ENCODE data around the gene CFAP45.
A peak's percentile ranks its signal among the peaks of the same experiment; 100 is the strongest.

The CFAP45 gene

GRCh38 chr1:159828581-159829272 lies 71.2 kb downstream of the CFAP45 start:
- Histone ChIP-seq H3K27ac (ENCODE audit: low read length, poor library complexity, severe bottlenecking) (peak overlapping the region; percentile 35), H3K23ac (ENCODE audit: low read length in 2 of 2) (no peak overlapping the region), H3K79me1 (replicated peaks; ENCODE audit: low read length, poor library complexity, severe bottlenecking) (no peaks in the 10 kb centered on the region), H2BK15ac (ENCODE audit: low read depth, poor library complexity, severe bottlenecking) (no peak overlapping the region), H2BK5ac (ENCODE audit: low read depth, low read length, poor library complexity, severe bottlenecking) (no peak overlapping the region), H3K18ac (ENCODE audit: low read depth in 1 of 2, low read length in 2 of 2) (no peak overlapping the region), H3K36me3 (ENCODE audit: control insufficient read depth in 1 of 2, insufficient read depth in 2 of 2, low read depth in 1 of 2, low read length in 2 of 2) (peaks cover 0 to 4% of the 10 kb centered on the region in 2 experiments), H3K9ac (ENCODE audit: low read length) (no peak overlapping the region), H3K4me3 (ENCODE audit: insufficient read depth in 1 of 2, low read depth in 1 of 2, low read length in 2 of 2) (no peak overlapping the region), H3K4me1 (ENCODE audit: control insufficient read depth, insufficient read depth, low read depth, low read length) (peaks cover 26% of the 10 kb centered on the region), H3K4ac (ENCODE audit: low read depth in 1 of 2, low read length in 2 of 2) (no peak overlapping the region), H4K91ac (ENCODE audit: low read length) (no peak overlapping the region), H4K8ac (ENCODE audit: low read length) (no peak overlapping the region), H3K14ac (ENCODE audit: low read length in 2 of 2) (no peak overlapping the region), H3K27me3 (ENCODE audit: control insufficient read depth in 1 of 2, insufficient read depth in 1 of 2, low read length in 2 of 2) (peaks cover 5 to 11% of the 10 kb centered on the region in 2 experiments), H2BK12ac (ENCODE audit: low read length in 2 of 2) (no peak overlapping the region), H2BK120ac (ENCODE audit: low read depth, low read length) (no peak overlapping the region), H3K9me3 (ENCODE audit: control insufficient read depth, low read length) (no peaks in the 10 kb centered on the region), H3K4me2 (ENCODE audit: low read length, poor library complexity, severe bottlenecking) (no peak overlapping the region), H2AFZ (ENCODE audit: low read depth, low read length) (no peak overlapping the region), H2AK5ac (ENCODE audit: low read length, severe bottlenecking) (peak overlapping the region; percentile 51)
- WGBS: 91% methylated on average over 11 of the region's 11 CpGs
- DNase-seq: no peak

GRCh38 chr1:159828176-159828575 lies 71.8 kb downstream of the CFAP45 start:
- Histone ChIP-seq H2AFZ (ENCODE audit: low read depth, low read length) (no peak overlapping the region), H3K27ac (ENCODE audit: low read length, poor library complexity, severe bottlenecking) (no peak overlapping the region), H2AK5ac (ENCODE audit: low read length, severe bottlenecking) (no peak overlapping the region), H3K9me3 (ENCODE audit: control insufficient read depth, low read length) (no peaks in the 10 kb centered on the region), H3K4me2 (ENCODE audit: low read length, poor library complexity, severe bottlenecking) (no peak overlapping the region), H3K36me3 (ENCODE audit: control insufficient read depth in 1 of 2, insufficient read depth in 2 of 2, low read depth in 1 of 2, low read length in 2 of 2) (peaks cover 0 to 4% of the 10 kb centered on the region in 2 experiments), H2BK15ac (ENCODE audit: low read depth, poor library complexity, severe bottlenecking) (no peak overlapping the region), H3K18ac (ENCODE audit: low read depth in 1 of 2, low read length in 2 of 2) (no peak overlapping the region), H3K79me1 (replicated peaks; ENCODE audit: low read length, poor library complexity, severe bottlenecking) (no peaks in the 10 kb centered on the region), H4K91ac (ENCODE audit: low read length) (no peak overlapping the region), H3K4me3 (ENCODE audit: insufficient read depth in 1 of 2, low read depth in 1 of 2, low read length in 2 of 2) (no peak overlapping the region), H3K9ac (ENCODE audit: low read length) (no peak overlapping the region), H2BK120ac (ENCODE audit: low read depth, low read length) (no peak overlapping the region), H3K4ac (ENCODE audit: low read depth in 1 of 2, low read length in 2 of 2) (no peak overlapping the region), H3K4me1 (ENCODE audit: control insufficient read depth, insufficient read depth, low read depth, low read length) (peaks cover 28% of the 10 kb centered on the region), H3K27me3 (ENCODE audit: control insufficient read depth in 1 of 2, insufficient read depth in 1 of 2, low read length in 2 of 2) (peaks cover 11 to 16% of the 10 kb centered on the region in 2 experiments), H4K8ac (ENCODE audit: low read length) (no peak overlapping the region), H2BK5ac (ENCODE audit: low read depth, low read length, poor library complexity, severe bottlenecking) (no peak overlapping the region), H3K23ac (ENCODE audit: low read length in 2 of 2) (no peak overlapping the region), H3K14ac (ENCODE audit: low read length in 2 of 2) (no peak overlapping the region), H2BK12ac (ENCODE audit: low read length in 2 of 2) (no peak overlapping the region)
- DNase-seq: no peak
- WGBS: 100% methylated on average over 3 of the region's 3 CpGs

GRCh38 chr1:159827549-159827948 lies 72.4 kb downstream of the CFAP45 start:
- H3K27me3 ChIP-seq (ENCODE audit: control insufficient read depth in 1 of 2, insufficient read depth in 1 of 2, low read length in 2 of 2): peaks cover 17 to 22% of the 10 kb centered on the region in 2 experiments
- no peaks in the 10 kb centered on the region for H3K79me1 ChIP-seq (replicated peaks; ENCODE audit: low read length, poor library complexity, severe bottlenecking)
- H3K14ac ChIP-seq (ENCODE audit: low read length in 2 of 2): no peak overlapping the region
- no peak overlapping the region for H2BK15ac ChIP-seq (ENCODE audit: low read depth, poor library complexity, severe bottlenecking)
- H3K23ac ChIP-seq (ENCODE audit: low read length in 2 of 2): no peak overlapping the region
- no peak overlapping the region for H3K4me3 ChIP-seq (ENCODE audit: insufficient read depth in 1 of 2, low read depth in 1 of 2, low read length in 2 of 2)
- no peak overlapping the region for H2AK5ac ChIP-seq (ENCODE audit: low read length, severe bottlenecking)
- H2BK5ac ChIP-seq (ENCODE audit: low read depth, low read length, poor library complexity, severe bottlenecking): no peak overlapping the region
- no peak overlapping the region for H3K4me2 ChIP-seq (ENCODE audit: low read length, poor library complexity, severe bottlenecking)
- no peak overlapping the region for H3K27ac ChIP-seq (ENCODE audit: low read length, poor library complexity, severe bottlenecking)
- WGBS: 100% methylated on average over 2 of the region's 3 CpGs
- no peak overlapping the region for H4K8ac ChIP-seq (ENCODE audit: low read length)
- H4K91ac ChIP-seq (ENCODE audit: low read length): no peak overlapping the region
- no peak overlapping the region for H2BK120ac ChIP-seq (ENCODE audit: low read depth, low read length)
- H3K18ac ChIP-seq (ENCODE audit: low read depth in 1 of 2, low read length in 2 of 2): no peak overlapping the region
- DNase-seq: no peak
- H2BK12ac ChIP-seq (ENCODE audit: low read length in 2 of 2): no peak overlapping the region
- no peak overlapping the region for H2AFZ ChIP-seq (ENCODE audit: low read depth, low read length)
- peaks cover 29% of the 10 kb centered on the region for H3K4me1 ChIP-seq (ENCODE audit: control insufficient read depth, insufficient read depth, low read depth, low read length)
- no peaks in the 10 kb centered on the region for H3K9me3 ChIP-seq (ENCODE audit: control insufficient read depth, low read length)
- no peak overlapping the region for H3K4ac ChIP-seq (ENCODE audit: low read depth in 1 of 2, low read length in 2 of 2)
- no peak overlapping the region for H3K9ac ChIP-seq (ENCODE audit: low read length)
- peaks cover 0 to 4% of the 10 kb centered on the region in 2 experiments for H3K36me3 ChIP-seq (ENCODE audit: control insufficient read depth in 1 of 2, insufficient read depth in 2 of 2, low read depth in 1 of 2, low read length in 2 of 2)

- no peaks in the 10 kb centered on the region for H3K9me3 ChIP-seq (ENCODE audit: control insufficient read depth, low read length)
- no peak overlapping the region for H4K91ac ChIP-seq (ENCODE audit: low read length)
- peaks cover 29% of the 10 kb centered on the region for H3K4me1 ChIP-seq (ENCODE audit: control insufficient read depth, insufficient read depth, low read depth, low read length)
- no peak overlapping the region for H2BK120ac ChIP-seq (ENCODE audit: low read depth, low read length)
- no peak overlapping the region for H3K4me2 ChIP-seq (ENCODE audit: low read length, poor library complexity, severe bottlenecking)
- no peak overlapping the region for H3K4ac ChIP-seq (ENCODE audit: low read depth in 1 of 2, low read length in 2 of 2)
- H3K14ac ChIP-seq (ENCODE audit: low read length in 2 of 2): no peak overlapping the region
- no peak overlapping the region for H4K8ac ChIP-seq (ENCODE audit: low read length)
- H3K4me3 ChIP-seq (ENCODE audit: insufficient read depth in 1 of 2, low read depth in 1 of 2, low read length in 2 of 2): no peak overlapping the region
- peaks cover 22 to 27% of the 10 kb centered on the region in 2 experiments for H3K27me3 ChIP-seq (ENCODE audit: control insufficient read depth in 1 of 2, insufficient read depth in 1 of 2, low read length in 2 of 2)
- H3K23ac ChIP-seq (ENCODE audit: low read length in 2 of 2): no peak overlapping the region
- WGBS: 87% methylated on average over 6 of the region's 6 CpGs
- no peak overlapping the region for H2AFZ ChIP-seq (ENCODE audit: low read depth, low read length)
- no peak overlapping the region for H3K9ac ChIP-seq (ENCODE audit: low read length)
- H2BK12ac ChIP-seq (ENCODE audit: low read length in 2 of 2): no peak overlapping the region
- no peak overlapping the region for H2BK5ac ChIP-seq (ENCODE audit: low read depth, low read length, poor library complexity, severe bottlenecking)
- no peaks in the 10 kb centered on the region for H3K79me1 ChIP-seq (replicated peaks; ENCODE audit: low read length, poor library complexity, severe bottlenecking)
- DNase-seq: no peak
- H2BK15ac ChIP-seq (ENCODE audit: low read depth, poor library complexity, severe bottlenecking): no peak overlapping the region
- H3K27ac ChIP-seq (ENCODE audit: low read length, poor library complexity, severe bottlenecking): no peak overlapping the region
- no peak overlapping the region for H2AK5ac ChIP-seq (ENCODE audit: low read length, severe bottlenecking)
- no peak overlapping the region for H3K18ac ChIP-seq (ENCODE audit: low read depth in 1 of 2, low read length in 2 of 2)
- H3K36me3 ChIP-seq (ENCODE audit: control insufficient read depth in 1 of 2, insufficient read depth in 2 of 2, low read depth in 1 of 2, low read length in 2 of 2): peaks cover 0 to 4% of the 10 kb centered on the region in 2 experiments
These were observed 72.9 kb downstream of the CFAP45 start for GRCh38 chr1:159827102-159827490.

Measured in mesenchymal stem cell (in vitro differentiated cells and primary cell).